ENCODE results near the gene CHMP5. TPM values are rescaled to one million over a fixed set of nuclear protein-coding genes. Genes with fewer than 3 reads are reported as not detected.

CHMP5 gene
- total RNA-seq, 4 donors from 2014 or later, result 55.9 to 72.4 (median 66.0) TPM

- no peak for TF ChIP-seq CTCF (IDR thresholded peaks at IDR 0.05; ENCODE audit: low read depth)
Observed at GRCh38 chr9:33277484-33277883, 12.6 kb downstream of the CHMP5 start.

- no peak for TF ChIP-seq CTCF (IDR thresholded peaks at IDR 0.05; ENCODE audit: low read depth)
Observed at GRCh38 chr9:33285502-33285901, 20.7 kb downstream of the CHMP5 start.

DNA sequence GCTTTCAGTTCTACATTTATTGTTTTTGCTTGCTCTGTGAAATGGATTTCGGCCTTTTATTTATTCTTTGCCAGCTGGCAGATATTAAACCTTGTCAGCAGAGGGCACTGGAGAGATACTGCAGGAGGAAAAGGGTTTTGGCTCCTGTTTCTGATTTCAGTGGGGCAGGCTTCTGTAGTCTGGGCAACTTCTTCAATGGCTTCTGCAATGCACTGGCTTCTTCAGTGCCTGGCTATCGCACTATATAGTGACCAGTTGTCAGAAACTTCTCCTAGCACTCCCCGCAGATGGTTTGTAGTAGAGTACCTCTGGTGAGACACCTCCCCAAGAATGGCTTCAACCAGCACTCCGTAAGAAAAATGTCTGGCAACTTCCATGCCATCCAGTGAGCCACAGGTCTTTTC lies 22.2 kb downstream of the CHMP5 start:
- no peak for TF ChIP-seq CTCF (IDR thresholded peaks at IDR 0.05; ENCODE audit: low read depth)

DNA sequence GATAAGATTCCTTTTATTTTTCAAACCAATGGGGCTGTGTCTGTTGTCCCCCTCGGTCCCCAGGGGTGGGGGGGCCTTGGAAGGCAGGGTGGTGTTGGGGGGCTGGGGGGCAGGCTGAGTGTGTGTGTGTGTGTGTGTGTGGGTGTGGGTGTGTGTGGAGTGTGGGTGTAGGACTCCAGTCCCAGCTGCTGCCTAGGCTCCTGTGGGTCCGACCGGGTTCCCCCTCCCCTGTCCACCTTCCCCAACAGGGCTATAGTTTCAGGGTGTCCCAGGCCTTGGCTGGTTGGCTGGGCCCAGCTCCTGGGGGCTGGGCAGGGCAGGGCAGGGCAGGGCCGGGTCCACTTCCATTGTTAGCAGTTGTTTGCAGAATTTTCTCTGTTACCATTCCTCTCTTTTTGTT lies 23.4 kb downstream of the CHMP5 start:
- no peak for TF ChIP-seq CTCF (IDR thresholded peaks at IDR 0.05; ENCODE audit: low read depth)

DNA sequence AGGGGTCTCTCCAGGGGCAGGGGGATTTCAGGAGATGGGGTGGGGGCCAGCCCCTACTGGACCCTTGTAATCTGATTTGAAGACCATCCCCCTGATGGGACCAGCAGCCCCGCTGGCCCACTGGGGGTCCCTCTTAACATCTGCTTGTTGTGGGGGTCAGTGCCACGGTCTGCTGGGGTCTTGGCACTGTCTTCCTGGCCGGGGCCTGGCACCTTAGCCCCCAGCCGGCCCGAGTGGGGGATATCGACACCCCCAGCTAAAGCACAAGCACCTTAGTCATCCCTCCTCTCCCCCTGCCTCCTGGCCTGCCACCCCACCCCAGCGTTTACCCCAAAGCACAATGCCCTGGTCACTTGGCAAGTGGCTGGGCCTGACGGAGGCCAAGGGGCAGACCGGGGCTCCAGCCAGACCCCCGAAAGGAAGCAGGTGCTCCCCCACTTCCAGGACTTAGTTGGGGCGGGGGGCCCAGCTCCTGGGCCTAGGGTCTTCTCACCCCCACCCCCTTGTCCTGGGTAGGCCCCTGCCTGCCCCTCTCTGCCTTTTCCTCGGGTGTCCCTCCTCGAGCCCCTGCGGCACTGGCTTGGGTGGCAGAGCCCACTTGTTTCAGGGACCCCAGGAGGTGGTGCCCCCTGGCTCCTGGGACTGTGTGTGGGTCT lies 24.1 kb downstream of the CHMP5 start:
- no peak for TF ChIP-seq CTCF (IDR thresholded peaks at IDR 0.05; ENCODE audit: low read depth)

DNA sequence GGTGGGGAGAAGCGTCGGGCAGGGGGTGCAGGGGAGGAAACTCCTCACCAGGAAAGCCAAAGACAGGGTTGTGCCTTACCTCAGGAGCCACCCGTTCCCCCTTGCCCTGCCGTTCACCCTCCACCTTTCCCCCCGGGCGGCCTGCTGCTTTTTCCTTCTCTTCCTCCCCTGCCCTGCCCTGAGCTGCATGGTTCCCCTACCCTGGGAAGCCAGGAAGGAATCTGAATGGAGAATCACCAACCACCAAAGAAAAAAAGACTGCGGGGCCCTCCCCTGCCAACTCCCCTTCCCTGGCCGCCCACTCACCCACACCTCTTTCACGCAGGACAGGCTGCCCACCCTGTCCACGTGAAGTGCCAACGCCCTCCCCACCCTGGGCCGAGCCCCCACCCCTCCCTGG lies 24.6 kb downstream of the CHMP5 start:
- no peak for TF ChIP-seq CTCF (IDR thresholded peaks at IDR 0.05; ENCODE audit: low read depth)

GRCh38 chr9:33289936-33290246 lies 25.0 kb downstream of the CHMP5 start:
- no peak for TF ChIP-seq CTCF (IDR thresholded peaks at IDR 0.05; ENCODE audit: low read depth)

Data from subcutaneous adipose tissue (tissue), 4 donors.